Natural killer cell (primary cell): ENCODE results near the gene ZBED2. TPM values are rescaled to one million over a fixed set of nuclear protein-coding genes. Genes with fewer than 3 reads are reported as not detected.

Source experiments
- ATAC-seq, 3 donors: fragments of 150-1000 bp in 2 of 3; fragments of 200-7000 bp in 1 of 3; cut with Tn5 transposase; 1 replicate in 1 of 3; 2 replicates in 2 of 3; pipeline ENCODE4 v1.10.0; 2021; ENCODE audit warnings: mild to moderate bottlenecking in 2 of 3, moderate library complexity in 2 of 3
- DNase-seq, 2 donors: peaks; one replicate each; pipeline versions ENCODE4 v3.0.0 to v3.0.0-alpha.2; 2013 to 2021; ENCODE audit warnings: mixed read lengths in 1 of 2
- H3K27ac ChIP-seq: one replicate; pipeline ENCODE4 v1.5.1; 2013; ENCODE audit warnings: mild to moderate bottlenecking, low read length
- H3K27me3 ChIP-seq: one replicate; pipeline ENCODE4 v1.6.1; 2013; ENCODE audit warnings: low read length; ENCODE audit not compliant: control insufficient read depth, insufficient read depth
- H3K36me3 ChIP-seq: one replicate; pipeline ENCODE4 v1.6.1; 2013; ENCODE audit warnings: low read length; ENCODE audit not compliant: control insufficient read depth, insufficient read depth
- H3K4me1 ChIP-seq: one replicate; pipeline ENCODE4 v1.6.1; 2013; ENCODE audit warnings: low read length; ENCODE audit not compliant: control insufficient read depth, insufficient read depth
- H3K4me3 ChIP-seq: one replicate; pipeline ENCODE4 v1.5.1; 2013; ENCODE audit warnings: low read length
- H3K9me3 ChIP-seq: one replicate; pipeline ENCODE4 v1.6.1; 2013; ENCODE audit warnings: low read length; ENCODE audit not compliant: control insufficient read depth, insufficient read depth
- H3K27ac Mint-ChIP-seq, 2 donors: one replicate each; pipeline ENCODE4 v1.8.0; 2022; ENCODE audit warnings: mild to moderate bottlenecking in 2 of 2, mixed read lengths in 2 of 2, moderate library complexity in 1 of 2
- H3K27me3 Mint-ChIP-seq, 2 donors: one replicate each; pipeline ENCODE4 v1.8.0; 2022; ENCODE audit warnings: low read depth in 2 of 2, mixed read lengths in 2 of 2
- H3K36me3 Mint-ChIP-seq: one replicate; pipeline ENCODE4 v1.8.0; 2022; ENCODE audit warnings: mixed read lengths
- H3K4me1 Mint-ChIP-seq, 2 donors: one replicate each; pipeline ENCODE4 v1.8.0; 2022; ENCODE audit warnings: mixed read lengths in 2 of 2
- H3K4me3 Mint-ChIP-seq: one replicate; pipeline ENCODE4 v1.8.0; 2022; ENCODE audit warnings: mild to moderate bottlenecking, moderate library complexity, mixed read lengths
- H3K9me3 Mint-ChIP-seq, 2 donors: one replicate each; pipeline ENCODE4 v1.8.0; 2022; ENCODE audit warnings: mixed read lengths in 2 of 2
- WGBS: methylation state at CpG from one replicate; pipeline ENCODE4 v1.1.7; 2013; ENCODE audit warnings: missing lambda C conversion rate; ENCODE audit not compliant: insufficient coverage; 5-methylcytosine and 5-hydroxymethylcytosine counted together
- intact Hi-C: fragments of 100-400 bp; cut with micrococcal nuclease; formaldehyde crosslinking; loops from one replicate; pipeline ENCODE4 v1.14.2; 2022
- total RNA-seq, 4 donors: library from RNA; stranded (reverse); fragments of 120-200 nt in 1 of 4; gene quantifications; one replicate each; pipeline versions ENCODE4 v1.2.3 to v1.2.4, GENCODE V29; 2013 to 2022
- TF ChIP-seq, protein P1 (sequence below): fragments of 200-600 bp; IDR thresholded peaks from one replicate; pipeline ENCODE4 v1.8.0; 2022; ENCODE audit warnings: antibody characterized with exemption

Gene ZBED2
- total RNA-seq, 3 donors from 2014 or later (not counting 1 experiment from before 2014, with no cell fraction given): 0.26 TPM; not detected in 2

DNA sequence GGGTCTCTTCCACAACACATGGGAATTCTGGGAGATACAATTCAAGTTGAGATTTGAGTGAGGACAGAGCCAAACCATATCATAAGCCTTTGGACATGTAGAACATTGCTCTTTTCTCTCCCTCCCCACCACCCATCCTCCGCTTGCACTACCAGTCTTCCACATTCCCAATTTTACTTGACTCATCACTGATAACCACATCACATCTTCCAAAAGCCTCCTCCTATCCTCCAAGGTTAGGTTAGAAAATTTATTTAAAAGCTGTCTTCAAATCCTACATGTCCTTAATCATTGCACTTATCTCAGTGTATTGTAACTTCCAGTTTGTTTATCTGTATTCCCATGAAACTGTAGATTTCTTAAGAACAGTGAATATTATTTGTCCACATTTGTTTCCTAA is 10.4 kb downstream of the ZBED2 start:
- Histone ChIP-seq H3K4me1 (peaks cover 14% of the 10 kb centered on the region), H3K27ac (no peak overlapping the region), H3K36me3 (peaks cover 52% of the 10 kb centered on the region), H3K27me3 (no peaks in the 10 kb centered on the region), H3K4me3 (no peak overlapping the region), H3K9me3 (no peaks in the 10 kb centered on the region)
- Mint-ChIP-seq H3K4me3 (no peak overlapping the region), H3K27me3 (no peaks in the 10 kb centered on the region), H3K36me3 (peaks cover 5% of the 10 kb centered on the region), H3K9me3 (no peaks in the 10 kb centered on the region), H3K4me1 (peaks cover 35 to 45% of the 10 kb centered on the region in 2 donors), H3K27ac (peak overlapping the region in 1 of 2 donors; percentile 2)
- TF ChIP-seq, protein P1, sequence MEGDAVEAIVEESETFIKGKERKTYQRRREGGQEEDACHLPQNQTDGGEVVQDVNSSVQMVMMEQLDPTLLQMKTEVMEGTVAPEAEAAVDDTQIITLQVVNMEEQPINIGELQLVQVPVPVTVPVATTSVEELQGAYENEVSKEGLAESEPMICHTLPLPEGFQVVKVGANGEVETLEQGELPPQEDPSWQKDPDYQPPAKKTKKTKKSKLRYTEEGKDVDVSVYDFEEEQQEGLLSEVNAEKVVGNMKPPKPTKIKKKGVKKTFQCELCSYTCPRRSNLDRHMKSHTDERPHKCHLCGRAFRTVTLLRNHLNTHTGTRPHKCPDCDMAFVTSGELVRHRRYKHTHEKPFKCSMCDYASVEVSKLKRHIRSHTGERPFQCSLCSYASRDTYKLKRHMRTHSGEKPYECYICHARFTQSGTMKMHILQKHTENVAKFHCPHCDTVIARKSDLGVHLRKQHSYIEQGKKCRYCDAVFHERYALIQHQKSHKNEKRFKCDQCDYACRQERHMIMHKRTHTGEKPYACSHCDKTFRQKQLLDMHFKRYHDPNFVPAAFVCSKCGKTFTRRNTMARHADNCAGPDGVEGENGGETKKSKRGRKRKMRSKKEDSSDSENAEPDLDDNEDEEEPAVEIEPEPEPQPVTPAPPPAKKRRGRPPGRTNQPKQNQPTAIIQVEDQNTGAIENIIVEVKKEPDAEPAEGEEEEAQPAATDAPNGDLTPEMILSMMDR: no peak
- intact Hi-C loops: no loop called here
- 100% methylated on average over 1 of the region's 1 CpG for WGBS
- ATAC-seq (no peak), DNase-seq (no peak)

DNA sequence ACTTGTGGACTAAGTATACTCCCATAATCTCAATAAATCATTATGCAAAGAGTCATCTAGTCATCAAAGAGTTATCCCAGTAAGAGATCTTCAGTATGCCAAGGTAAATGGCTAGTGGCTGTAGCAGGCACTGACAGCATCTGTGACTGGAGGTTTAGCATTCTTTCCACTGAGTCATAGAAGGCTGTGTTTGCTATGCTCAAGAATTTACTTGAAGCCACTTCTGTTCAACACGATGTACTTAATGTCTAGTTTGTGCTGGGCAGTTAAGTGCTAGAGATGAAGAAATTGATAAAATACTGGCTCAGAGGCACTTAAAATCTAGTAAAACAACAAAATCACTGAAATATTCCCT is 13.0 kb downstream of the ZBED2 start:
- H3K36me3 Mint-ChIP-seq: peaks cover 5% of the 10 kb centered on the region
- peak overlapping the region; percentile 23 to 69 for H3K27ac Mint-ChIP-seq
- no peaks in the 10 kb centered on the region for H3K9me3 Mint-ChIP-seq
- H3K27me3 ChIP-seq: no peaks in the 10 kb centered on the region
- ATAC-seq (no peak), DNase-seq (no peak)
- H3K4me3 Mint-ChIP-seq: no peak overlapping the region
- H3K27ac ChIP-seq: no peak overlapping the region
- 88% methylated on average over 1 of the region's 1 CpG for WGBS
- TF ChIP-seq, protein P1: no peak
- peaks cover 14% of the 10 kb centered on the region for H3K4me1 ChIP-seq
- intact Hi-C loops: no loop called here
- peaks cover 50 to 52% of the 10 kb centered on the region in 2 donors for H3K4me1 Mint-ChIP-seq
- no peaks in the 10 kb centered on the region for H3K27me3 Mint-ChIP-seq
- no peak overlapping the region for H3K4me3 ChIP-seq
- peaks cover 56% of the 10 kb centered on the region for H3K36me3 ChIP-seq
- no peaks in the 10 kb centered on the region for H3K9me3 ChIP-seq

DNA sequence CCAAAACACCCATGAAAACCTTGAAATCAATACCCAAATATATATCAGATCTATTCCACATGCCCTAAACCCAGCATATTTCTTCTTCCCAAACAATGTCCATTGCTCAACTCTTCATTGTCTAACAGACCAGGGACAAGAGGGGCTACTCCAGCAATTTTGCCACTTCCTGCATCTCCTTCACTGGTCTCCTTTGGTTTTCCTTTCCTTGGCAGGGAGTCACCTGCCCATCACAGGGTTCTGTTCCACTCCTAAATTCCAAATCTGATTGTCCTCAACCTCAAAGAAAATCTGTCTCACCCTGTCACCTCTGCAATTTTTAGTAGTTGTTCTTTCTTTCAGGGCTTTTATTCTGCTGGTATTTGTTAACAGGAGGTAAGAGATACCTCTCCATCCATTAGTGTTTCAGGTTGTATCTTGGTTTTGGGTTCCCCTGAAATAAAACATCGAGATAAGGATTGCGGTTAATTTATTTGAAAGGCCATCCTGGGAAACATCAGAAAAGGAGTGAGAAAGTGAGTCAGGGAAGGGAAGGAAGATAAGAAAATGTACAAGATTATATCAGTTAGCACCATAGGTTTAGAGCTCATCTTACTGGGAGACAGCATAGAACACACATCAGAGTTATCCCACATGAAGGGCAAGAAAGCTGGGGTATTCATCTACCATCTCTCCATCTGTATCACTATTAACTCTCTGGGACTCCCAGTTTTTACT is 13.6 kb downstream of the ZBED2 start:
- Histone ChIP-seq H3K36me3 (peaks cover 53% of the 10 kb centered on the region), H3K9me3 (no peaks in the 10 kb centered on the region), H3K4me3 (no peak overlapping the region), H3K27me3 (no peaks in the 10 kb centered on the region), H3K4me1 (peaks cover 14% of the 10 kb centered on the region), H3K27ac (no peak overlapping the region)
- Mint-ChIP-seq H3K27me3 (no peaks in the 10 kb centered on the region), H3K27ac (peak overlapping the region; percentile 23 to 69), H3K4me1 (peaks cover 51 to 54% of the 10 kb centered on the region in 2 donors), H3K36me3 (peaks cover 5% of the 10 kb centered on the region), H3K4me3 (peak overlapping the region; percentile 49), H3K9me3 (no peaks in the 10 kb centered on the region)
- intact Hi-C loops: no loop called here
- DNase-seq (no peak), ATAC-seq (no peak)
- WGBS: 100% methylated on average over 2 of the region's 2 CpGs
- TF ChIP-seq, protein P1: no peak

DNA sequence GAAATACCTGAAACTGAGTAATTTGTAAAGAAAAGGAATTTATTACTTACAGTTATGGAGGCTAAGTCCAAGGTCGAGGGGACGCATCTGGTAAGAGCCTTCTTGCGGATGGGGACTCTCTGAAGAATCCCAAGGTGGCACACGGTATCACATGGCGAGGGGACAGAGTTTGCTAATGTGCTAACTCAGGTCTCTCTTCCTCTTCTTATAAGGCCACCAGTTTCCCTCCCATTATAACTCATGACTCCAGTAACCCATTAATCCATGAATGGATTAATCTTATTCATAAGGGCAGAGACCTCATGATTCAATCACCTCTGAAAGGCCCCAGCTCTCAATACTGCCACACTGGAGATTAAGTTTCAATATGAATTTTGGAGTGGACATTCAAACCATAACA is 15.7 kb downstream of the ZBED2 start:
- Histone ChIP-seq H3K4me3 (no peak overlapping the region), H3K9me3 (no peaks in the 10 kb centered on the region), H3K4me1 (peaks cover 14% of the 10 kb centered on the region), H3K27me3 (no peaks in the 10 kb centered on the region), H3K36me3 (peaks cover 38% of the 10 kb centered on the region), H3K27ac (no peak overlapping the region)
- ATAC-seq: no peak
- no peak overlapping the region for H3K4me3 Mint-ChIP-seq
- intact Hi-C loops: loop anchor here (5.0 kb wide), 1 partner anchor 38 kb away; no protein-coding TSS in a partner anchor
- no peaks in the 10 kb centered on the region for H3K36me3 Mint-ChIP-seq
- peak overlapping the region; percentile 23 to 69 for H3K27ac Mint-ChIP-seq
- no peaks in the 10 kb centered on the region for H3K9me3 Mint-ChIP-seq
- DNase-seq: no peak
- 96% methylated on average over 5 of the region's 5 CpGs for WGBS
- TF ChIP-seq, protein P1: no peak
- H3K27me3 Mint-ChIP-seq: no peaks in the 10 kb centered on the region
- peaks cover 46 to 50% of the 10 kb centered on the region in 2 donors for H3K4me1 Mint-ChIP-seq
